SK-N-MC (cell line): Measurements from ENCODE around the gene PDZD2.

Experiments
- EZH2 ChIP-seq: fragments of 200-600 bp; sonication (generic); IDR thresholded peaks from one replicate; pipeline ENCODE4 v1.6.1; 2017; ENCODE audit warnings: antibody characterized with exemption
- POLR2AphosphoS5 ChIP-seq: IDR thresholded peaks from 2 replicates; pipeline ENCODE4 v1.6.1; 2012; ENCODE audit warnings: mild to moderate bottlenecking, low read depth, low read length, borderline replicate concordance

DNA sequence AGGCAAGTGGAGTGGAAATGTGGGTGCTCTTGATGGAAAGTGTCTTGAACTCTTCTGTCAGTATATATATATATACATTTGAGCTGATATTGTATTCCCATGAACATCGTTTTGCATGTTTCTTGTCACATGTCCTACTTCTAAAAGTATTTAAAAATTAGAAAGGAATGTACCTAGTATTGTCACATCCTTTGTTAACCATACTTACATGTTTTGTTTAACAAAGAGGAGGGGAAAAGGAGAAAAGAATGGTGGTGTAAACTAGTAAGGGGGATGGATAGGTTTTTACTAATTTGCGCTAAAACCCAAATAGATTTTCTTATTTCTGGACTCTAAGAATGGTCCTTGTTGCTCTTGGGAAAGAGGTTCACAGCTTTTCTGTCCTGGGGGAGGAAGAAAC lies 353.4 kb downstream of the PDZD2 start:
- TF ChIP-seq POLR2AphosphoS5 (no peak), EZH2 (no peak)
